HG03575 (cell line): ENCODE data around the gene CHMP6.

ENCODE experiments used
- ATAC-seq: cut with Tn5 transposase; IDR thresholded peaks from one replicate; pipeline ENCODE4 v1.9.1; 2021; ENCODE audit not compliant: unreplicated experiment, insufficient number of reproducible peaks, low FRiP score; ENCODE audit errors: extremely low read depth

CHMP6 gene

DNA sequence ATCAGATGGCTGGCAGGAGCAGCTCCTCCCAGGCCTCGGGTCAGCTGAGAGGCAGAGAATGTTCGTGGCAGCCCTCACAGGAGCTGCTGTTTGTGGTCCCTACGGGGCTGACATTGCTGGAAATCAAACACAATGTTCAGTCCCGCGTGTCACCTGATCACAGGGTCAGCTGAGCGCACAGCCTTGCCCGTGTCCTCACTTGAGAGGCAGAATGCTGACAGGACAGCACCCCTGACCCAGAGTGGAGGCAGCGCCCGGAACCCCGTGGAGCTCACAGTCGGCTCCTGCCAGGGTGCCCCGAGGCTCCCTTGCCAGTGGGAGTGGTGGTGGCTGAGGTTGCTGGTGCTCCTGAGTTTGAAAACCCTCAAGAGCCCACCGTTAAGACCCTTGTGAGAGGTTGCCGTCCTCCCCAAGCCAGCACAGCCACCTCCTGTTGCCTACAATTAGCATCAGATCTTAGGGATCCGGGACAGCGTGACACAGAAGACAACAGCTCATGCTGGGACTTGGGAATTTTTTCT is 3.6 kb upstream of the CHMP6 start:
- ATAC-seq = no peak

DNA sequence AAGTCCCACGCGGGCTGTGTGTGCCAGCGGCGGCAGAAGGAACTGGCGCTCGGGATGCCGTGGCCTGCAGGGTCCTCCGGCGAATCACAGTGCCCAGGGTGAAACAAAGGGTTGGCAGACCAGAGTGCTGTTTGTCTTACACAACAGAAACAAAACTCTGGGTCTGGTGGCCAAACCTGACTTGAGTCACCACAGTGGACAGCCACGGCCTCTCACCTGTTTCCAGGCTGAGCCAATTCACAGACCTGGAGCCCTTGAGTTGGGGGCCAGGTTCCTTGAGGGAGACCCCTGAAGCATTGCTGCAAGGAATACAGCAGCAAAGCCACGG is 2.1 kb upstream of the CHMP6 start:
- ATAC-seq = no peak

- ATAC-seq = no peak
Measured at GRCh38 chr17:80990921-80991644, 558 bp upstream of the CHMP6 start.

DNA sequence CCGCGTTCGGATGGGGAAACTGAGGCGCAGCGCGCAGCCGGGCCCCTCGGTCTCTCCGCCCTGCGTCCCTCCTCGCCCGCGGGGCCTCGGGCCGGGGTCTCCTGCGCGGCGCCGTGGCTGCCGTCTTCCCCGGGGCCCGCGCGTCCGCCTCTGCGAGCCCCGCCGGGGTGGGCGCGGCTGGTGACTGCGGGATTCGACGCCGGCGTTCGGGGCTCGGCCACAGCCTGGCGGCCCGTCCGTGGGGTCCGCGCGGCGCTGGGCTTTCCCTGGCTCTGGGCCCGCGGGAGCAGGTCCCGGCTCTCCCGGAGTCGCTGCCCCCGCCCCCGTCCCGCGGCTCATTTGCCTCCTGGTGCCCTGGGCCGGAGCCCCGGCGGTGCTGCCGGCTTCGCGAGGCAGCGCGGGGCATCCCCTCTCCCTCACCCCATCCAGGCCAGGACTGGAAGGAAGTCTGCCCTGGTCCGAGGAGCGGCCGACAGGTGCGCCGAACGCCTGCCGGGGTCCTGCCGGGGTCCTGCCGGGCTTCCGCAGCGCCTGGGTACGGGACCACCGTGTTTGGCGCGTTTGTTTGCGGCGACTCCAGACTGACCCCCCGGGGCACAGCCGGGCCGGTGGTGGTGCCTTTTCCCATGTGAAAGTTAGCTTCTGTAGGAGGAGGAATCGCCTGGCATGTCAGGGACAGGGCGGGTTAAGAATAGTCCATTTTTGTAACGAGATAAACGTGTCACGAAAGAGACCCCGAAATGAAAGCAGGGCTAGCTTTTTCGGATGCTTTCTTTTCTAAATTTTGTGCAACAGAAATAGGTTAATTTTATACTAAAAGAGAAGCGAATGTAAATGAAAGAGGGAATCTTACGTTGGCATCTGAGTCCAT is 671 bp downstream of the CHMP6 start:
- no peak for ATAC-seq

DNA sequence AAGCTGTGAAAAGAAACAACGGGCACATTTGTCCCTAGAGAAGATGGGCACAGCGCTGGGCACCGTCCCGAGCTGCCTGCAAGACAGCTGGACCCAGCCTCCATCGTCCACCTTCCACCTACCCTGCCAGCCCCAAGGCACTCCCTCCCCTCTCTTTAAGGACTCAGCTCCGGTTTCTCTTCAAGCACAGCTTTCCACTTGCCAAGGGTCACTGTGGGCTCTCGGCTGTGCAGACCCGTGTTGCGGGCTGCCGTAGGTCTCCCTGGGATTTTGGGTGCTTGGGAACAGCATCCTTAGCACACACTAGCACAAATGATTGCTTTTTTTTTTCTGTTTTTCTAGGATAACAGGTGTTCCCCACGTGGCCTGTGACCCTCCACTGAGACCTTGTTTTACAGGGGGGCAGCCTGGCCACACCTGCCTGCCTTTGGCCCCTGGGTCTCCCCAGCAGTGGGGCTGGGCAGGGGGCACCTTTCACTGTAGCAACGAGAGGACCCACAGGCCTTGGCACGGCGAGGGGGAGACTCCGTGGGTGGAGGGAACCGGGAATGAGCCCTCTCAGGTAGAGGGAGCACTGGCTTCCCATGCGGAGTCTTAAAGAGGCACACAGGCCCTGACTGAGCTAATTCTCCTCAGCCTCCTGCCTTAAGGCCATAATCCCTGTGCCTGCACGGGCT is 1.4 kb downstream of the CHMP6 start:
- no peak for ATAC-seq

- ATAC-seq = no peak
Measured at GRCh38 chr17:80995131-80995530, 3.5 kb downstream of the CHMP6 start.

GRCh38 chr17:80996422-80997305 is 5.0 kb downstream of the CHMP6 start:
- no peak for ATAC-seq

- ATAC-seq = no peak
Measured at GRCh38 chr17:80997424-80998117, 5.9 kb downstream of the CHMP6 start.

- no peak for ATAC-seq
Measured at GRCh38 chr17:80998118-80998747, 6.6 kb downstream of the CHMP6 start.

DNA sequence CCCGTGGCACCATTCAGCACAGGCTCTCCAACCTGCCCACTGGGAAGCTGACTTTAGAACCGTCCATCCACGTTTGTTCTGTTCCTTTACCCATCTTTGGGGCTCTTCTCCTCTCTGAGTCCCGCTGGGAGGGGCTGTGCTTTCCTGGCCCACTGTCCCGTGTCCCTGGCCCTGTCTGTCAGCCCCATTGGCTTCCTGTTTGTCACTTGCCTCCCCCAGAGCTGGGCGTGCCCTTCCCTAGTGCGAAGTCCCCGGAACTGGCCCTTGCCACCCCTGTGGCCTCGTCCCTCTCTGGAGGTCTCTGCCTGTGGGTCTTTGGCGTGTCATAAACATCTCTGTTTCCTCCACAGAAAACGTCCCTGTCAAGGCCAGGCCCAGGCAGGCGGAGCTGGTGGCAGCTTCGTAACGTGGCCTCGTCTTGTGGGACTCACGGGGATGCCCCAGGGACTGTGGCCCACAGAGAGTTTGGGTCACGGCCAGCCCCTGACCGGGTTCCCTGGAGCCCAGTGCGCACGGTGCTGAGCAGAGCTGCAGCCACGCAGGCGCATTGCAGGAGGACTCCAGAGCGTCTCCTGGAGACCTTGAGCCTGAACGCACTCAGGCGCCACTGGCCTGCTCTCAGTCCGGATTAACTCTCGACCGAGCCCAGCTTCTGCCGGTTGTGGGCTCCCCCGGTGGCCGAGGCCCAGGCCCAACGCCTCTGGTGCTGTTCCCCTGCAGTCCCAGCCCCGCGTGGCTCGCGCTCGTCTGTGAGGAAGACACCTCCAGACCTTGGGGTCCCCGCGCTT is 7.3 kb downstream of the CHMP6 start:
- ATAC-seq = no peak

GRCh38 chr17:80999536-81000333 is 8.1 kb downstream of the CHMP6 start:
- no peak for ATAC-seq

DNA sequence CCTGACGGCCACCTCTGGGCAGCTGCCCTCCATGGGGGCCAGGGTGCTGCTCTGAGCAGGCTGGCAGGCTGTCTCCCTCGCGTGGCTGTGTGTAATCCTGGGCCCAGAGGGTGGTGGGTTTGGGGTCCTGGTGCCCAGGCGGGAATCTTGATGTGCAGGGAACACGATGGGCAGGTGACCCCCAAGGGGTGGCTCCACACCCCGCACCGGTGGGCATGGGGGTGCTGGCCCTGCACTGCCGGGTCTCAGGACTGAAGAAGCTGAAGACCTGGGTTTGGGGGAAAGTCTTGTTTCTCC is 8.6 kb downstream of the CHMP6 start:
- ATAC-seq = no peak

DNA sequence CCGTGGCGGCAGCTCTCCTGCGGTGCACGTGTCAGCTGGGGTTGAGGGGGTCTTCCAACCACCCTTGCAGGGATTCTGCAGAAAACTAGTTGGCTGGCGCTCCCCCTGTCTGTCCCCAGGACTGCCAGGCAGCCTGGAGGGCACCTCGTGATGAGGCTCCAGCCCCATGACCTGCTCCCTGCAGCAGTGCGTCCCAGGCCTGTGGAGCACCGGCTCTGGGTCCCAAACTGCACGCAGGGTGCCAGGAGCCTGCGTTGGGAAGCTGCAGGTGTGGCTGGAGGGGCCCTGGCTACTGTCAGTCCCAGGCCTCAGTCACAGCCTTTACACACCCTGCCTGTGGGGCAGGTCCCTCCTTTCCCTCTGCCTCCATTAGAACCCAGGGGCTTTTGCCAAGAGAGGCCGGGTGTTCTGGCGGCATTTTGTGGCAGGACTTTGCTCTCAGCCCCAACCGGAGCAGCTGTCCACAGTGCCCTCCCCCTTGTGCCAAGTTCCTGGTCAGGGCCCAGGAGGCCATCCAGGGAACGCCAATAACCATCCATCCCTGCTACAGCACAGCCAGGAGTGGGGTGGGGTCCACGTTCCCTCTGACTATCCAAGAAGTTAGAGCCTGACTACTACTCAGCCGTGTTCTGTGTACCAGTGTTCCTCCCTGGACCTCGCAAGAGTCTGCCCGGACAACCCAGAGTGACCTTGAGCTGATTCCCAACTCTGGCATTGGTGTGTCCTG is 9.2 kb downstream of the CHMP6 start:
- no peak for ATAC-seq

GRCh38 chr17:81002013-81002384 is 10.4 kb downstream of the CHMP6 start:
- no peak for ATAC-seq

DNA sequence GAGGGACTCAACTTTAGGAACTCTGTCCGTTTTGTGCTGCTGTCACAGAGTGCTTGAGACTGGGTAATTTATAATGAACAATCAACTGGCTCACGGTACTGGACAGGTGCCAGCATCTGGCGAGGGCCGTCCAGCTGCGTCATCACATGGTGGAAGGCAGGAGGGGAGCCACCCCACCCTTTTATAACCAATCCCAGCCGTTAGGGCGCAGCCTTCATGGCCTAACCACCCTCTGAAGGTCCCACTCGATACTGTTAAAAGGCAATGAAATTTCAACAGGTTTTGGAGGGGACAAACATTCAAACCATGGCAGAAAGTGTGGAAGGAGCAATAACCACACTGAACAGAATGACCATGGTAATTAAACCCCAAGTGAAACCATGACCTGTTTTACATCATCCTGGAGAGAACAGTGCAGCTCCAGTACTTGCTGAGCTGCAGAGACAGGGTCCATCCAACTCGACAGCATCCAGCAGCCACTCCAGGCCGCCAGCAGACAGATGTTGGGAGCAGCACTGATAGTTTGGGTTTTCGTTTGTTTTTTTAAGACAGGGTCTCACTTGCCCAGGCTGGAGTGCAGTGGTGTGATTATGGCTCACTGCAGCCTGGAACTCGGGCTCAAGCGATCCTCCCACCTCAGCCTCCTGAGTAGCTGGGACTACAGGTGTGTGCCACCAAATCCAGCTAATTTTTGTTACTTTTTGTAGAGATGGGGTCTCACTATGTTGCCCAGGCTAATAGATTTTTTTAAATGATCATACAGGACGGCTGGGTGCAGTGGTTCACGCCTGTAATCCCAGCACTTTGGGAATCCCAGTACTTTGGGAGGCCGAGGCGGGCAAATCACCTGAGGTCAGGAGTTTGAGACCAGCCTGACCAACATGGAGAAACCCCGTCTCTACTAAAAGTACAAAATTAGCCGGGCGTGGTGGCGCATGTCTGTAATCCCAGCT is 11.0 kb downstream of the CHMP6 start:
- no peak for ATAC-seq
